Ectodermal cell (in vitro differentiated cells): Measurements from ENCODE around the gene ABCA4.

Source experiments
- H3K27ac ChIP-seq: 2 replicates; pipeline ENCODE4 v1.7.0; 2013; ENCODE audit warnings: mild to moderate bottlenecking, low read depth, low read length; ENCODE audit not compliant: insufficient read depth, poor library complexity, severe bottlenecking
- H3K27me3 ChIP-seq: 2 replicates; pipeline ENCODE4 v1.7.0; 2013; ENCODE audit warnings: mild to moderate bottlenecking, low read length; ENCODE audit not compliant: insufficient read depth, control insufficient read depth, poor library complexity, severe bottlenecking
- H3K36me3 ChIP-seq: one replicate; pipeline ENCODE4 v1.7.0; 2013; ENCODE audit warnings: low read length; ENCODE audit not compliant: control insufficient read depth, insufficient read depth
- H3K4me1 ChIP-seq: one replicate; pipeline ENCODE4 v1.7.0; 2013; ENCODE audit warnings: low read length; ENCODE audit not compliant: control insufficient read depth, insufficient read depth
- H3K4me3 ChIP-seq: 2 replicates; pipeline ENCODE4 v1.7.0; 2013; ENCODE audit warnings: low read depth, low read length, control low read depth; ENCODE audit not compliant: insufficient read depth
- H3K9me3 ChIP-seq: 2 replicates; pipeline ENCODE4 v1.7.0; 2013; ENCODE audit warnings: mild to moderate bottlenecking, low read length, moderate library complexity; ENCODE audit not compliant: control insufficient read depth
- WGBS, 2 experiments: methylation state at CpG; one replicate each; pipeline ENCODE4 v1.1.7; 2013; ENCODE audit warnings: missing lambda C conversion rate in 2 of 2; 5-methylcytosine and 5-hydroxymethylcytosine counted together

Gene ABCA4

DNA sequence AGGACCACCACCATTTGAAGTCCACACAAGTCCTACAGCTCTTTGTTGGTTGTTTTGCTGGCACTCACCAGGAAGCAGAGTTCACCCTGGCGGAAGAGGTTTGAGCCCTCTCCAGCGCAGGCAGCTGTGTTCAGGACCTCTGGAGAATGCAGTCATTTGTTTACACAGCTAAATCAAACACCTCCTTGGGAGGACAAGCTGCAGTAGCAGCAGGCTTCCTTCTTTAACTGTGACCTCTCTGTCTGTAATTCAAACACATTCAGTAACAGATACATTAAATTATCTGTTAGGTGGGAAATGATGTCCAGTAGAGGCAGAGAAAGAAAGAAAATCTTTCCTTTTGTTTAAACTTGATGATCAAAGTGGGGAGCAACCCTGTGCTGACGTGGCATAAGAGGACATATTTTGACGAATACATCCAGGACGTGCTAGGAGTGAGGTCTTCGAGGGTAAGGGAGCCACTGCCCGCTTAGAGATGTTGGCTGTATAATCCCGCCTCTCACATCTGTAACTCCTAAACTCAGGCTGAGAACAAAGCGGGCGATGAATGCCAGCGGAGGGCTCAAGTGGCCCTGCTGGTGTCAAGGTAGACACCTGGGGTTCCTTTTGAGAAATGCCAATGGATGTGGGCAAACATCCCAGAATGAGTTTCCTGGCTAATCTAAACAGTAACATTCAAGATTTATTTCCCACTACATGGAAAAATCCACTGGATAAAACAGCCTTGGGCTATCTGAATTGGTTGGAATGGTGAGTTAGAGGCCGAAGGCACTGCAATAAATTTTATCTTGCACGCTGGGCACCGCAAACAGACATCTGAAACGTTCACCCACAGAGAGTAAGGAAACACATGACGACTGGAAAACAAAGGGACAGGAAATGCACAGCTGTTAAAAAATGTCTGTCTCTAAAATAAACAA is 51.7 kb downstream of the ABCA4 start:
- Histone ChIP-seq H3K36me3 (no peaks in the 10 kb centered on the region), H3K27me3 (peaks cover 100% of the 10 kb centered on the region), H3K9me3 (no peaks in the 10 kb centered on the region), H3K4me1 (peaks cover 13% of the 10 kb centered on the region), H3K4me3 (no peak overlapping the region), H3K27ac (no peak overlapping the region)
- 36 to 41% methylated on average over 16 of the region's 16 CpGs for WGBS, 2 experiments

DNA sequence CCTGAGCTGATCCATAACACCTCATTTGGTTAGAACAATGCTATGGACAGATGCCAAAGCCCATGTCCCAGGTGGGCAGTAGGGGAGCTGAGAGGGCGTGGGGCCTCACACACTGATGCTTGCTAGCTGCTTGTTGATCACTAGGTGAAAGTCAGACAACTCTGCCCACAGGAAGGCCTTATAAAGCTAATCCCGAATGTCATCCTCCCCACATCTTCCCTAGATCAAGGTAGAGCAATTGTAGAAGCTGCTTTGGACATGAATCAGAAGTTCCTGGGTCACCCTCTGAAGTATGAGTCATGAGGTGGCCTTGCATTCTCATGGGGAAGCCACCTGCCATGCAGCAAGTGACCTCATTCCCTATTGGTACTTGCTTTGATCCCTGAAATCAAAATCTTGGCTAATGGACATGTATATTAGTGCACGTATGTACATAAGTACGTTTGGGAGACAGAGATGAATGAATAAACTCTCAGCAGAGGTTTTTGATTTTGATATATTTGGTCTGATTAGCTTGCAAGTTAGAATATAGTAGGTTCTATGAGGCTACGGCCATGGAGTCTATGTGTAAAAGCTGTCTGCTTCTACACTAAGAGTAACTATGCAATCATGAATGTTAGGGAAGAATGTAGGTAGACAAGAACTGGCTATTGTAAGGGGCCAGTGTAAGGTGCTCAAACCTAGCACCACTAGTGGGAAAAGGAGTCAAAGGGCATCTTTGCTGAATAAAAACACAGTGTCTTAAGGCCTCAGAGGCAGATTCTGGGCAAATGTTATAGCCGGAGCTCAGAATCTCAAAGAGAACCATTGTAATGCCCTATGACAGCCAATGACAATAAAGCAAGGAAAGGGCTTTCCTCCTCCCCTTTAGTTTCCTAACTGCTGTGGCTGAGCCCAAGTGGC is 52.6 kb downstream of the ABCA4 start:
- no peaks in the 10 kb centered on the region for H3K9me3 ChIP-seq
- peaks cover 13% of the 10 kb centered on the region for H3K4me1 ChIP-seq
- H3K27ac ChIP-seq = no peak overlapping the region
- H3K36me3 ChIP-seq = no peaks in the 10 kb centered on the region
- H3K27me3 ChIP-seq = peaks cover 98% of the 10 kb centered on the region
- WGBS, 2 experiments = 80 to 85% methylated on average over 6 of the region's 6 CpGs
- H3K4me3 ChIP-seq = no peak overlapping the region

DNA sequence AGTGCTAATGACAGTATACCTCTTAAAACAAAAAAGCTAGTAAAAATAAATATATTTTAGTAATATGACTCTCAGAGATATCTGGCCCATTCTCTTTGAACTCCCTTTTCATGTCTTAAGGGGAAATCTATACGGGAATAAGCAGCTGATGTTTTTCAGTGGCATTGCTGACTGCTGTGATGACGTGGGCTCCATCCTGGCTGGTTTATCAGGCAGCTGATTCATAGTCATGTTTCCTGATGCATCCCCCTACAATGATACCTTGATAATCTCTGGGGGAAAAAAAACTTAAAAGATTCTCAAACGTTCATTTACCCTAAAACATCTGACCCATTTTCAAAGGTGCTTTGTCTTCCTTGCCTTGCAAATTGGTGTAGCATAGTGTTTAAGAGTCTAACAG is 53.8 kb downstream of the ABCA4 start:
- no peak overlapping the region for H3K27ac ChIP-seq
- H3K4me3 ChIP-seq = no peak overlapping the region
- 88 to 98% methylated on average over 3 of the region's 3 CpGs for WGBS, 2 experiments
- H3K4me1 ChIP-seq = peaks cover 13% of the 10 kb centered on the region
- H3K27me3 ChIP-seq = peaks cover 95% of the 10 kb centered on the region
- H3K36me3 ChIP-seq = no peaks in the 10 kb centered on the region
- no peaks in the 10 kb centered on the region for H3K9me3 ChIP-seq

DNA sequence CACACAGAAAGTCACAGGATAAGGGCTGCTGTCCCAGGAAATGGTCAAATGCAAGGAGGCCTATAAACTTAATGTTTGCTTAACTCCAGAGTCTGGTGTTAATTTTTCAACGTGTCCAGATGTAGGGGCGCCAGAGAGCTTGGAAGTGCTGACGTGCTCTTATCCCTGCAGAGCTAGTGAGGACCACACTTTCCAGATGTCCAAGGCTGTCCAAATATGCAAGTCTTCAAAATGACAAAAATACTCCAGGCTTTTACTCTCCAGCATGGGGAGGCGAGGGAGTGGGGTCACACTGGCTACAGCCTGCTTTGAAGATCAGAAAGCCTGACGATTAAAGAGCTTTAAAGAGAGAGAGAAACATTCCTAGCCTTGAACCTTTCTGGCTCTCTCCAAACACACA is 57.6 kb downstream of the ABCA4 start:
- H3K9me3 ChIP-seq = no peaks in the 10 kb centered on the region
- no peak overlapping the region for H3K27ac ChIP-seq
- peaks cover under 1% of the 10 kb centered on the region for H3K4me1 ChIP-seq
- no peaks in the 10 kb centered on the region for H3K36me3 ChIP-seq
- WGBS, 2 experiments = 42 to 53% methylated on average over 5 of the region's 5 CpGs
- H3K4me3 ChIP-seq = no peak overlapping the region
- peaks cover 61% of the 10 kb centered on the region for H3K27me3 ChIP-seq

DNA sequence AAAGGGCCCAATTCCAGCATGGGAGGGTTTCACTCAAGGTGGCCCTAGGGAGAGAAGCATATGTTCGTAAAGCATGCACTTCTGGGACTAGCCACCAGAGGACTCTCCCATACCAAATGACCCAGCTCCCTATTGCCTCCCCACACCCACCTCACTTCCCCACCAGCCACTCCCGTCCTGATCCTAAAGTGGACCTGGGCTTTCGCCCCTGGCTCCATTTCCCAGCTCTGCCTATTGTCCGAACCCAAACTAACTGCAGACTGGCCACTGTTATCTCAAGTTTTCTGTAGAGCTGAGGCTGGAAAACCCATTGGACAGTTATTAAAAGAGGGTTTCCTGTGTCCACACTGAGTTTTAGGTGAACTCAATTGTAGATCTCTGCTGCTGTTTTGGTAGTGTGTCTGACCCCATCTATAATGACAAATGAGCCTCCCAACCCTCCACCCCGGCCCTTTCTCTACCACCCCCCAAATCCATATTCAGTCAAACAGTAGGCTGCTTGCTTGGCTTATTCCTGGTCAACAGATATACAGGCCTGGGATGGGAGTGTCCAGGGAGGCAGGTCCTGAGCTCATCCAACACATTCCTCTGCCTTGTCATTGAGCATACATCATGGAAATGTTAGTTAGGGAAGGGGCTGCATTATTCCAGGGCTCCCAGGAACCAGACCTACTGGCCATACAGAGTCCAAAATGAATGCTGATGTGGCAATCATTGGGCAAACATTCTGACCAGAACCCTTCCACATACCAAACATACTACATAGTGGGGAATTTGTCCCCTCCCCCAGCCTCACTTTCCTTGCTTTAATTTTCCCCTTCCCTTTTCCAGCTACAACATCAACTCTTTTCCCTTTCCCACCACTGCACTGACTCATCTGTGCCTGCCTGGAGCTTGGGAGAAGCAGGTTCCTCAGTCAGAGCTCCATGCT is 59.2 kb downstream of the ABCA4 start:
- WGBS, 2 experiments = 29% methylated on average over 5 of the region's 5 CpGs
- Histone ChIP-seq H3K27ac (no peak overlapping the region), H3K9me3 (no peaks in the 10 kb centered on the region)

DNA sequence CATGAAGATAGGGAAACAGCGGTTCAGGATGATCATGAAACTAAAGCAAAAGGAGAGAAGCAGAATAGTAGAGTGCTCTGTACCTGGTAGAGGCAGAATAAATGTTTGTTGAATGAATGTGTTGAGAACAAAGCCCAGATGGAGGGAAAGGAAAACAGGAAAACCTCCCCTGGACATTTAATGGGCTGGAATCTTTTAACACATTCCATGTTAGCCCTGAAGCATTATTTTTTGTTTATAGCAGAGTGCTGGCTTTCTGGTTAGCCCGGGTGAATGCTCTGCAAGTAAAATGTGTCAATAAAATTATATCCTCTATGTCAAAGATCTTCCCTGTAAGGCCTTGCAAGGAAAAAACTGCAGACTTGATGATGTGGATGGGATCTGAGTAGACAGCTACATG is 60.2 kb downstream of the ABCA4 start:
- no peaks in the 10 kb centered on the region for H3K36me3 ChIP-seq
- peaks cover 38% of the 10 kb centered on the region for H3K27me3 ChIP-seq
- H3K4me1 ChIP-seq = no peaks in the 10 kb centered on the region
- no peak overlapping the region for H3K4me3 ChIP-seq
- no peaks in the 10 kb centered on the region for H3K9me3 ChIP-seq
- no peak overlapping the region for H3K27ac ChIP-seq
- WGBS, 2 experiments = 90 to 95% methylated on average over 1 to 2 of the region's 2 CpGs

More for the DNA sequence above, 59.2 kb downstream of the ABCA4 start:
- Histone ChIP-seq H3K4me3 (no peak overlapping the region), H3K27me3 (peaks cover 45% of the 10 kb centered on the region), H3K36me3 (no peaks in the 10 kb centered on the region), H3K4me1 (no peaks in the 10 kb centered on the region)

DNA sequence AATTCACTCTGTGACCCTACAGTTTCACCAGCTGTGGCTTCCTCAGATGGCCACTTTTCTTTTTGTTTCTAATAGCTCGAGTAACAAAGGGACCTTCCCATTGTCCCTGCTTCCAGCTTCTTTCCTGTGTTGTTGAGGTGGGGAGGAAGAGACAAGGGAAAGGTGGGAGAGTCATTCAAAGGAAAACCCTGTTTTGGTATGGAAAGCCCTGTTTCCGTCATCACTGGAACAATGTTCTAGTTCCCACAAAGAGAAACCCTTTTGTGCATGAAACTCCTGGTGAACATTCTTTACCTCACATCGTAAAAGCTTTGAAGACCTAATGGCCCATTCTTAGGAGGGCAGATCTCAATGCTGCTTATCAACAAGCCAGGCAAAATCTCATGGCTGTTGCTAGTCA is 62.2 kb downstream of the ABCA4 start:
- Histone ChIP-seq H3K27me3 (peaks cover 21% of the 10 kb centered on the region), H3K9me3 (no peaks in the 10 kb centered on the region), H3K4me3 (no peak overlapping the region), H3K27ac (no peak overlapping the region), H3K4me1 (no peaks in the 10 kb centered on the region), H3K36me3 (no peaks in the 10 kb centered on the region)
- 70 to 77% methylated on average over 3 of the region's 3 CpGs for WGBS, 2 experiments

DNA sequence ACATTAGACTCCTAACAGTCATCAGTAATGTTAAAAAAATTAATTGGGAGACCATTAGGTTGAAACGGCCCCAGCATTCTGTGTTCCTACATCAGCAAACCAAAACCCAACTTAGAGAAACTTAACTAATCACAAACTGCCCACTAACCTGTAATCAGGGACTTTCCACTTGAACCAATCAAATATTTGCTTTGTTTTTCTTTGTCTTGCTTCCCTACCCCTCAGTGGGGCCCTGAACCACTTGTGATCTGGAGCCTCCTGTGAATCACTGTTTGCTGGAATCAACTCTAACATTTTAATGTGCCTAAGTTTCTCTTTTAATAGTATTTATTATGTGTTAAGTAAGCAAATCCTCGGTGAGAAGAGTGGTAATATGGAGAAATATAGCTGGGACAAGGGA is 64.0 kb downstream of the ABCA4 start:
- H3K4me3 ChIP-seq = no peak overlapping the region
- WGBS, 2 experiments = 87 to 96% methylated on average over 2 of the region's 2 CpGs
- peaks cover 6% of the 10 kb centered on the region for H3K27me3 ChIP-seq

DNA sequence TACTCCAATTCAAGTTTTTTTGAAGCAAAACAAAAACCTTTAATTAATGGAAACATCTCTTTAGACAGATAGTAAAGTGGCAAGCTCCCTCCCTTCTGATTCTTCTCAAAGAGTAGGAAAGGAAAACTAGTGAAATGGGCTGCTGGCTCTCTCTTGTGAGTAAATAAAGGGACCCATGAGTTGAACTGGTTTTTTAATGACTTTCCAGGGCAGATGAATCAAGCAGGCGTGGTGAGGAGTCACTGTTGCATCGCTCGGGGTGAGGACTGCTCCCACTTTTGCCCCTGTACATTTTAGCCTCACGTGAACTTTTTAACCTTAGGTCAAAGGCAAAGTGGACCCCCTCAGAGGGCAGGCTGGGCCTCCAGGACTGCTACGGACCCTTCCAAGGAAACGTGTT is 64.8 kb downstream of the ABCA4 start:
- WGBS, 2 experiments = 92 to 94% methylated on average over 6 of the region's 6 CpGs

More for the DNA sequence above, 64.0 kb downstream of the ABCA4 start:
- Histone ChIP-seq H3K27ac (no peak overlapping the region), H3K4me1 (no peaks in the 10 kb centered on the region), H3K36me3 (no peaks in the 10 kb centered on the region), H3K9me3 (no peaks in the 10 kb centered on the region)

More for the DNA sequence above, 64.8 kb downstream of the ABCA4 start:
- Histone ChIP-seq H3K27ac (no peak overlapping the region), H3K27me3 (peaks cover 4% of the 10 kb centered on the region), H3K9me3 (no peaks in the 10 kb centered on the region), H3K36me3 (no peaks in the 10 kb centered on the region), H3K4me3 (no peak overlapping the region), H3K4me1 (no peaks in the 10 kb centered on the region)
